SK-N-SH (cell line): ENCODE measurements around the gene CTBP2. TPM values are rescaled to one million over a fixed set of nuclear protein-coding genes. Genes with fewer than 3 reads are reported as not detected.

Experiments
- CTCF ChIA-PET: fragments of 300-600, 350-600 bp; formaldehyde crosslinking; extraction: SDS; loops from one replicate; lab custom pipeline; 2021; lab: Yijun Ruan, JAX
- POLR2A ChIA-PET: fragments of 350-600 bp; sonication (Branson Sonifier 250); formaldehyde crosslinking; extraction: SDS; loops from one replicate; lab custom pipeline; 2020; ENCODE audit warnings: antibody characterized with exemption, inconsistent platforms; lab: Yijun Ruan, JAX
- DNase-seq: peaks from one replicate; pipeline ENCODE4 v3.0.0; 2012
- H2AFZ ChIP-seq: fragments of 200-600 bp; sonication (generic); 2 replicates; pipeline ENCODE4 v1.8.1; 2016; ENCODE audit warnings: antibody characterized with exemption, mild to moderate bottlenecking, low read depth
- H3F3A ChIP-seq: fragments of 200-600 bp; sonication (generic); replicated peaks from 2 replicates; pipeline ENCODE3; 2016; ENCODE audit warnings: antibody characterized with exemption, mild to moderate bottlenecking; ENCODE audit not compliant: insufficient read depth
- H3K27ac ChIP-seq, 2 experiments: fragments of 200-500 bp in 1 of 2; fragments of 200-600 bp in 1 of 2; sonication (Bioruptor generic) in 1 of 2; sonication (generic), shearing (Covaris generic) in 1 of 2; 2 replicates each; pipeline versions ENCODE4 v1.5.1 to v1.6.1; 2014 to 2016; ENCODE audit warnings: low read depth in 2 of 2, inconsistent platforms in 1 of 2, low read length in 1 of 2, mild to moderate bottlenecking in 1 of 2, mixed read lengths in 1 of 2
- H3K27me3 ChIP-seq: fragments of 200-600 bp; sonication (generic), shearing (Covaris generic); 2 replicates; pipeline ENCODE4 v1.6.1; 2016; ENCODE audit warnings: mixed run types; ENCODE audit not compliant: insufficient read depth
- H3K36me3 ChIP-seq, 2 experiments: fragments of 200-500 bp in 1 of 2; fragments of 200-600 bp in 1 of 2; sonication (Bioruptor generic) in 1 of 2; sonication (generic) in 1 of 2; replicated peaks in 1 of 2; 2 replicates each; pipeline versions ENCODE3 to v1.5.1; 2014 to 2016; ENCODE audit warnings: low read length in 1 of 2, mild to moderate bottlenecking in 1 of 2; ENCODE audit not compliant: insufficient read depth in 2 of 2, control insufficient read depth in 1 of 2
- H3K4me1 ChIP-seq, 2 experiments: fragments of 200-500 bp in 1 of 2; fragments of 200-600 bp in 1 of 2; sonication (Bioruptor generic) in 1 of 2; sonication (generic), shearing (Covaris generic) in 1 of 2; 2 replicates each; pipeline versions ENCODE4 v1.5.1 to v1.6.1; 2014 to 2016; ENCODE audit warnings: low read depth in 1 of 2, low read length in 1 of 2, mixed run types in 1 of 2; ENCODE audit not compliant: insufficient read depth in 2 of 2, control insufficient read depth in 1 of 2
- H3K4me2 ChIP-seq: fragments of 200-600 bp; sonication (generic), shearing (Covaris generic); 2 replicates; pipeline ENCODE4 v1.6.1; 2017; ENCODE audit warnings: mixed run types
- H3K4me3 ChIP-seq, 2 experiments: fragments of 200-500 bp in 1 of 2; fragments of 200-600 bp in 1 of 2; sonication (Bioruptor generic) in 1 of 2; sonication (generic), shearing (Covaris generic) in 1 of 2; 2 replicates each; pipeline versions ENCODE4 v1.5.1 to v1.8.1; 2014 to 2016; ENCODE audit warnings: low read depth in 2 of 2, inconsistent platforms in 1 of 2, low read length in 1 of 2, mild to moderate bottlenecking in 1 of 2, mixed read lengths in 1 of 2, moderate library complexity in 1 of 2
- H3K79me2 ChIP-seq: fragments of 200-600 bp; sonication (generic); 2 replicates; pipeline ENCODE4 v1.8.1; 2017; ENCODE audit warnings: mild to moderate bottlenecking; ENCODE audit not compliant: insufficient read depth
- H3K9ac ChIP-seq: fragments of 200-600 bp; sonication (generic); 2 replicates; pipeline ENCODE4 v1.6.1; 2017; ENCODE audit warnings: mixed run types
- H3K9me2 ChIP-seq: fragments of 200-600 bp; sonication (generic); 2 replicates; pipeline ENCODE4 v1.6.1; 2017; ENCODE audit warnings: mixed run types
- H3K9me3 ChIP-seq: fragments of 200-600 bp; sonication (generic); 2 replicates; pipeline ENCODE4 v1.6.1; 2017; ENCODE audit warnings: mixed run types, mild to moderate bottlenecking, moderate library complexity
- H4K20me1 ChIP-seq: fragments of 200-600 bp; sonication (generic); 2 replicates; pipeline ENCODE4 v1.6.1; 2017; ENCODE audit warnings: mild to moderate bottlenecking, mixed run types; ENCODE audit not compliant: insufficient read depth
- CHD2 ChIP-seq: fragments of 150-350 bp; IDR thresholded peaks from 2 replicates; pipeline ENCODE4 v1.6.1; 2018; ENCODE audit warnings: low read length; ENCODE audit not compliant: partially characterized antibody
- ELF1 ChIP-seq: IDR thresholded peaks from 2 replicates; pipeline ENCODE4 v1.4.0; 2012
- EP300 ChIP-seq, 2 experiments: IDR thresholded peaks; 2 replicates each; pipeline versions ENCODE4 v1.4.0 to v1.6.1; 2012; ENCODE audit warnings: borderline replicate concordance in 1 of 2, low read depth in 1 of 2, low read length in 1 of 2
- EZH2phosphoT487 ChIP-seq: fragments of 200-600 bp; sonication (generic); IDR thresholded peaks from 2 replicates; pipeline ENCODE4 v1.6.1; 2017; ENCODE audit warnings: low read depth, mixed run types, mild to moderate bottlenecking, antibody characterized with exemption, moderate library complexity, borderline replicate concordance
- FOSL2 ChIP-seq: IDR thresholded peaks from 2 replicates; pipeline ENCODE4 v1.4.0; 2012; ENCODE audit warnings: low read depth, mild to moderate bottlenecking, moderate library complexity, borderline replicate concordance
- FOXJ3 ChIP-seq: sonication (generic); formaldehyde crosslinking; IDR thresholded peaks from 2 replicates; pipeline ENCODE4 v1.5.1; 2020; ENCODE audit warnings: mild to moderate bottlenecking, missing genetic modification reagents
- GATA2 ChIP-seq: sonication (generic); formaldehyde crosslinking; IDR thresholded peaks from 2 replicates; pipeline ENCODE4 v1.5.0; 2020; ENCODE audit warnings: mild to moderate bottlenecking, missing genetic modification reagents
- IRF3 ChIP-seq: fragments of 150-350 bp; IDR thresholded peaks from 2 replicates; pipeline ENCODE4 v1.6.1; 2016; ENCODE audit warnings: mild to moderate bottlenecking, low read depth, low read length
- JUND ChIP-seq: IDR thresholded peaks from 2 replicates; pipeline ENCODE4 v1.4.0; 2012
- MEF2A ChIP-seq: IDR thresholded peaks from 2 replicates; pipeline ENCODE4 v1.4.0; 2012; ENCODE audit warnings: low read depth, borderline replicate concordance
- NFIC ChIP-seq: IDR thresholded peaks from 2 replicates; pipeline ENCODE4 v1.4.0; 2012; ENCODE audit warnings: borderline replicate concordance
- RCOR1 ChIP-seq: fragments of 150-350 bp; IDR thresholded peaks from 2 replicates; pipeline ENCODE4 v1.6.1; 2017; ENCODE audit warnings: antibody characterized with exemption, low read length
- TCF12 ChIP-seq: IDR thresholded peaks from 2 replicates; pipeline ENCODE4 v1.4.0; 2012
- TEAD4 ChIP-seq: IDR thresholded peaks from 2 replicates; pipeline ENCODE4 v1.4.0; 2012; ENCODE audit warnings: mild to moderate bottlenecking, borderline replicate concordance; ENCODE audit not compliant: insufficient read depth
- USF1 ChIP-seq: IDR thresholded peaks from 2 replicates; pipeline ENCODE4 v1.4.0; 2012; ENCODE audit warnings: low read depth, borderline replicate concordance
- YY1 ChIP-seq: IDR thresholded peaks from 2 replicates; pipeline ENCODE4 v1.4.0; 2012; ENCODE audit warnings: low read depth, mild to moderate bottlenecking
- ZBTB33 ChIP-seq: IDR thresholded peaks from 2 replicates; pipeline ENCODE4 v1.4.0; 2012; ENCODE audit warnings: low read depth, borderline replicate concordance
- WGBS: methylation state at CpG from one replicate; pipeline ENCODE4 v1.1.6; 2017; ENCODE audit warnings: low lambda C conversion rate; 5-methylcytosine and 5-hydroxymethylcytosine counted together
- polyA plus RNA-seq, 3 experiments: library from polyadenylated mRNA; depleted of rRNA; stranded (reverse); fragments of >200 nt; gene quantifications; 2 replicates each; pipeline ENCODE4 v1.2.3, GENCODE V29; 2012

The CTBP2 gene
- polyA plus RNA-seq, 1 of the 3 experiments (the other 2 are of a cell fraction), result 69.7 TPM

- Histone ChIP-seq H3K36me3 (peaks cover 0 to 24% of the 10 kb centered on the region in 2 experiments), H3K4me1 (peaks cover 0 to 94% of the 10 kb centered on the region in 2 experiments; a peak in 2 of 4 replicates), H3K27ac (peak overlapping the region in 1 of 2 experiments; percentile 68; a peak in 2 of 4 replicates), H2AFZ (no peak overlapping the region), H3K9me3 (no peaks in the 10 kb centered on the region), H3K4me2 (no peak overlapping the region), H3K9ac (no peak overlapping the region), H3F3A (no peaks in the 10 kb centered on the region), H4K20me1 (peaks cover 94% of the 10 kb centered on the region), H3K9me2 (no peaks in the 10 kb centered on the region), H3K27me3 (no peaks in the 10 kb centered on the region), H3K4me3 (no peak overlapping the region), H3K79me2 (peaks cover 69% of the 10 kb centered on the region)
- TF ChIP-seq YY1 (no peak), EZH2phosphoT487 (no peak)
- CTCF ChIA-PET, result interaction anchor here (0.9 to 3.1 kb wide), 8 partner anchors 9 to 150 kb away, joined by 3 to 18 read pairs (median 9); no protein-coding TSS in a partner anchor
- POLR2A ChIA-PET, result interaction anchor here (1.0 to 1.1 kb wide), 2 partner anchors 14 to 16 kb away, joined by 3 read pairs; no protein-coding TSS in a partner anchor
- no peak for DNase-seq
- WGBS, result 92% methylated on average over 20 of the region's 22 CpGs
Measured at GRCh38 chr10:125008689-125009638, 151.4 kb downstream of the CTBP2 start.

DNA sequence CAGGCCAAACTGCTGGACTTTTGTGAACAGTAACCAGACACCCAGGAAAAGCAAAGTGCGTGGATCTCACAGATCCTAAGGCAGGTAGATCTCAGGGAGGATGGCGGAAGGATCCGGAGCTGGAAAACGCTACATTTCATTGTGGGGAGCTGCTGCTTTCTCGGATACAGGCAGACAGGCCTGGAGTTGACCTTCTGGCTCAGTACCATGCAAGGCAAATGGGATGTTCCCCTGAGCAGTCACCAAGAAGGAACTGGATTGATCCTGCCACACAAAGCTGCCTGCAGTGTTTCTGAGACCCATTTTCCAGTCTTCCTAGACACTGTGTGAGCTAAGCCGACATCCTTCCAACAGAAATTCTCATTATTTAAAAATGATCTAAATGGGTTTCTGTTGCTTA, 152.9 kb downstream of the CTBP2 start:
- H3K4me1 ChIP-seq, result peaks cover 0 to 93% of the 10 kb centered on the region in 2 experiments; a peak in 2 of 4 replicates
- no peak for DNase-seq

GRCh38 chr10:125006921-125007426, 153.4 kb downstream of the CTBP2 start:
- H3K27ac ChIP-seq, result peak overlapping the region; percentile 12 to 98; a peak in 3 of 4 replicates
- 66% methylated on average over 9 of the region's 19 CpGs for WGBS
- H3K27me3 ChIP-seq, result no peaks in the 10 kb centered on the region
- no peaks in the 10 kb centered on the region for H3F3A ChIP-seq
- CTCF ChIA-PET, result interaction anchor here (0.7 to 4.3 kb wide), 7 partner anchors 11 to 264 kb away, joined by 3 to 15 read pairs (median 4); no protein-coding TSS in a partner anchor
- no peaks in the 10 kb centered on the region for H3K9me2 ChIP-seq
- H3K4me2 ChIP-seq, result no peak overlapping the region
- POLR2A ChIA-PET, result interaction anchor here (0.6 to 1.7 kb wide), 6 partner anchors 9 to 91 kb away, joined by 3 to 8 read pairs (median 4); no protein-coding TSS in a partner anchor
- peaks cover 82% of the 10 kb centered on the region for H4K20me1 ChIP-seq
- peaks cover 57% of the 10 kb centered on the region for H3K79me2 ChIP-seq
- DNase-seq, result peak; percentile 92
- H3K9ac ChIP-seq, result no peak overlapping the region
- peaks cover 0 to 93% of the 10 kb centered on the region in 2 experiments; a peak in 2 of 4 replicates for H3K4me1 ChIP-seq
- H3K9me3 ChIP-seq, result no peaks in the 10 kb centered on the region
- H3K36me3 ChIP-seq, result peaks cover 0 to 35% of the 10 kb centered on the region in 2 experiments
- H2AFZ ChIP-seq, result no peak overlapping the region
- H3K4me3 ChIP-seq, result no peak overlapping the region
- TF ChIP-seq GATA2 (CRISPR knock-in tag) (peak; percentile 75), ZBTB33 (no peak), ELF1 (no peak), TCF12 (no peak), USF1 (no peak), EP300 (IDR thresholded peaks at IDR 0.05; ENCODE audit: borderline replicate concordance in 1 of 2, low read depth in 1 of 2, low read length in 1 of 2) (peak in 1 of 2 experiments; percentile 65; a peak in 1 of 4 replicates), IRF3 (no peak), CHD2 (no peak), FOSL2 (no peak), RCOR1 (peak; percentile 62)

More for the DNA sequence above, 152.9 kb downstream of the CTBP2 start:
- Histone ChIP-seq H3K4me2 (no peak overlapping the region), H3K27me3 (no peaks in the 10 kb centered on the region), H4K20me1 (peaks cover 87% of the 10 kb centered on the region), H3F3A (no peaks in the 10 kb centered on the region), H3K9me3 (no peaks in the 10 kb centered on the region), H3K9ac (no peak overlapping the region), H3K9me2 (no peaks in the 10 kb centered on the region), H3K36me3 (peaks cover 0 to 31% of the 10 kb centered on the region in 2 experiments), H3K4me3 (no peak overlapping the region), H3K27ac (peak overlapping the region; percentile 12 to 98; a peak in 3 of 4 replicates), H2AFZ (no peak overlapping the region)
- ChIA-PET POLR2A (interaction anchor here (0.6 to 1.7 kb wide), 6 partner anchors 8 to 90 kb away, joined by 3 to 8 read pairs (median 5); no protein-coding TSS in a partner anchor), CTCF (interaction anchor here (0.7 to 3.1 kb wide), 7 partner anchors 10 to 264 kb away, joined by 3 to 13 read pairs (median 4); no protein-coding TSS in a partner anchor)
- 69% methylated on average over 6 of the region's 6 CpGs for WGBS
- no peak for TF ChIP-seq TEAD4
- TF ChIP-seq MEF2A, result no peak
- no peak for TF ChIP-seq NFIC
- 0 out of 2 replicates have a peak, but pooled peaks have one; percentile 40 for TF ChIP-seq FOXJ3 (CRISPR knock-in tag)
- no peak for TF ChIP-seq EZH2phosphoT487
- no peak for TF ChIP-seq JUND
- TF ChIP-seq, all 33 proteins: peak for 1
- peaks cover 62% of the 10 kb centered on the region for H3K79me2 ChIP-seq
